ENCODE results near the gene KIAA1755. TPM values are rescaled to one million over a fixed set of nuclear protein-coding genes. Genes with fewer than 3 reads are reported as not detected.

The KIAA1755 gene
- total RNA-seq, 2 donors from 2014 or later, result 3.1 to 4.2 TPM

GRCh38 chr20:38271608-38272120 lies 11.1 kb upstream of the KIAA1755 start:
- no peak for TF ChIP-seq CTCF (IDR thresholded peaks at IDR 0.05)
- peaks cover 0 to 14% of the 10 kb centered on the region in 2 donors for H3K4me1 ChIP-seq
- H3K27me3 ChIP-seq, result no peaks in the 10 kb centered on the region
- H3K9me3 ChIP-seq, result no peaks in the 10 kb centered on the region
- no peak overlapping the region for H3K4me3 ChIP-seq
- no peaks in the 10 kb centered on the region for H3K36me3 ChIP-seq
- peak overlapping the region in 1 of 2 donors; percentile 53 for H3K27ac ChIP-seq
- DNase-seq (ENCODE audit: low spot score), result no peak

GRCh38 chr20:38270869-38271605 lies 10.5 kb upstream of the KIAA1755 start:
- H3K9me3 ChIP-seq, result no peaks in the 10 kb centered on the region
- peak overlapping the region; percentile 52 to 53 for H3K27ac ChIP-seq
- peak; percentile 77 for DNase-seq (ENCODE audit: low spot score)
- H3K4me1 ChIP-seq, result peaks cover 0 to 14% of the 10 kb centered on the region in 2 donors
- H3K27me3 ChIP-seq, result no peaks in the 10 kb centered on the region
- H3K36me3 ChIP-seq, result no peaks in the 10 kb centered on the region
- TF ChIP-seq CTCF (IDR thresholded peaks at IDR 0.05), result no peak
- H3K4me3 ChIP-seq, result no peak overlapping the region

- H3K27ac ChIP-seq, result no peak overlapping the region
- no peaks in the 10 kb centered on the region for H3K36me3 ChIP-seq
- no peak for DNase-seq (ENCODE audit: low spot score)
- H3K4me1 ChIP-seq, result peaks cover 0 to 14% of the 10 kb centered on the region in 2 donors
- TF ChIP-seq CTCF (IDR thresholded peaks at IDR 0.05), result no peak
- no peaks in the 10 kb centered on the region for H3K27me3 ChIP-seq
- no peak overlapping the region for H3K4me3 ChIP-seq
- no peaks in the 10 kb centered on the region for H3K9me3 ChIP-seq
Measured at GRCh38 chr20:38269715-38270114, 9.2 kb upstream of the KIAA1755 start.

- Histone ChIP-seq H3K36me3 (no peaks in the 10 kb centered on the region), H3K27ac (no peak overlapping the region), H3K27me3 (no peaks in the 10 kb centered on the region), H3K9me3 (no peaks in the 10 kb centered on the region), H3K4me3 (no peak overlapping the region), H3K4me1 (peaks cover 0 to 14% of the 10 kb centered on the region in 2 donors)
- no peak for TF ChIP-seq CTCF (IDR thresholded peaks at IDR 0.05)
- DNase-seq (ENCODE audit: low spot score), result no peak
Measured at GRCh38 chr20:38269040-38269439, 8.5 kb upstream of the KIAA1755 start.

- Histone ChIP-seq H3K4me1 (peaks cover 0 to 14% of the 10 kb centered on the region in 2 donors), H3K36me3 (no peaks in the 10 kb centered on the region), H3K27me3 (no peaks in the 10 kb centered on the region), H3K27ac (no peak overlapping the region), H3K9me3 (no peaks in the 10 kb centered on the region), H3K4me3 (no peak overlapping the region)
- no peak for TF ChIP-seq CTCF (IDR thresholded peaks at IDR 0.05)
- DNase-seq (ENCODE audit: low spot score), result no peak
Measured at GRCh38 chr20:38267901-38268514, 7.5 kb upstream of the KIAA1755 start.

All from right atrium auricular region (tissue), 2 donors.